Duodenal mucosa (tissue), 2 donors: ENCODE data around the gene FNDC3A.

Experiments used
- H3K27ac ChIP-seq: one replicate; pipeline ENCODE4 v1.7.0; 2013; ENCODE audit warnings: low read depth, low read length
- H3K27me3 ChIP-seq, 2 donors: one replicate each; pipeline ENCODE4 v1.7.0; 2013; ENCODE audit warnings: low read length in 2 of 2, control low read depth in 1 of 2; ENCODE audit not compliant: insufficient read depth in 2 of 2, control insufficient read depth in 1 of 2
- H3K36me3 ChIP-seq, 2 donors: one replicate each; pipeline ENCODE4 v1.7.0; 2013; ENCODE audit warnings: low read length in 2 of 2, control low read depth in 1 of 2; ENCODE audit not compliant: insufficient read depth in 2 of 2, control insufficient read depth in 1 of 2
- H3K4me1 ChIP-seq, 2 donors: one replicate each; pipeline ENCODE4 v1.7.0; 2013; ENCODE audit warnings: low read length in 2 of 2, control low read depth in 1 of 2; ENCODE audit not compliant: insufficient read depth in 2 of 2, control insufficient read depth in 1 of 2
- H3K4me3 ChIP-seq, 2 donors: one replicate each; pipeline ENCODE4 v1.7.0; 2013; ENCODE audit warnings: low read length in 2 of 2, low read depth in 1 of 2
- H3K9ac ChIP-seq, 2 donors: one replicate each; pipeline ENCODE4 v1.7.0; 2013; ENCODE audit warnings: low read length in 2 of 2, low read depth in 1 of 2
- H3K9me3 ChIP-seq, 2 donors: one replicate each; pipeline ENCODE4 v1.7.0; 2013; ENCODE audit warnings: low read length in 2 of 2, control low read depth in 1 of 2; ENCODE audit not compliant: control insufficient read depth in 1 of 2

The FNDC3A gene

GRCh38 chr13:49030213-49030612 is 54.5 kb downstream of the FNDC3A start:
- no peaks in the 10 kb centered on the region for H3K4me1 ChIP-seq
- H3K4me3 ChIP-seq: no peak overlapping the region
- H3K27me3 ChIP-seq: no peaks in the 10 kb centered on the region
- H3K27ac ChIP-seq: no peak overlapping the region
- H3K36me3 ChIP-seq: no peaks in the 10 kb centered on the region
- no peaks in the 10 kb centered on the region for H3K9me3 ChIP-seq
- no peak overlapping the region for H3K9ac ChIP-seq

GRCh38 chr13:49040872-49041271 is 65.2 kb downstream of the FNDC3A start:
- peaks cover 2 to 4% of the 10 kb centered on the region in 2 donors for H3K36me3 ChIP-seq
- no peak overlapping the region for H3K27ac ChIP-seq
- H3K4me3 ChIP-seq: no peak overlapping the region
- H3K4me1 ChIP-seq: no peaks in the 10 kb centered on the region
- H3K9ac ChIP-seq: no peak overlapping the region
- no peaks in the 10 kb centered on the region for H3K27me3 ChIP-seq
- H3K9me3 ChIP-seq: no peaks in the 10 kb centered on the region

GRCh38 chr13:49042476-49042875 is 66.8 kb downstream of the FNDC3A start:
- Histone ChIP-seq H3K4me3 (no peak overlapping the region), H3K36me3 (peaks cover 2 to 4% of the 10 kb centered on the region in 2 donors), H3K27me3 (no peaks in the 10 kb centered on the region), H3K27ac (no peak overlapping the region), H3K4me1 (no peaks in the 10 kb centered on the region), H3K9ac (no peak overlapping the region), H3K9me3 (no peaks in the 10 kb centered on the region)

- Histone ChIP-seq H3K27me3 (no peaks in the 10 kb centered on the region), H3K36me3 (peaks cover 2 to 4% of the 10 kb centered on the region in 2 donors), H3K9ac (no peak overlapping the region), H3K4me1 (no peaks in the 10 kb centered on the region), H3K4me3 (no peak overlapping the region), H3K9me3 (no peaks in the 10 kb centered on the region), H3K27ac (no peak overlapping the region)
Measured at GRCh38 chr13:49044008-49044407, 68.3 kb downstream of the FNDC3A start.

GRCh38 chr13:49044836-49045235 is 69.1 kb downstream of the FNDC3A start:
- Histone ChIP-seq H3K9me3 (no peaks in the 10 kb centered on the region), H3K27me3 (no peaks in the 10 kb centered on the region), H3K36me3 (peaks cover under 1% of the 10 kb centered on the region in 2 donors), H3K27ac (no peak overlapping the region), H3K9ac (no peak overlapping the region), H3K4me3 (no peak overlapping the region), H3K4me1 (no peaks in the 10 kb centered on the region)

- Histone ChIP-seq H3K9me3 (no peaks in the 10 kb centered on the region), H3K4me1 (no peaks in the 10 kb centered on the region), H3K4me3 (no peak overlapping the region), H3K27me3 (no peaks in the 10 kb centered on the region), H3K36me3 (no peaks in the 10 kb centered on the region), H3K9ac (no peak overlapping the region), H3K27ac (no peak overlapping the region)
Measured at GRCh38 chr13:49046002-49046401, 70.3 kb downstream of the FNDC3A start.

- no peaks in the 10 kb centered on the region for H3K9me3 ChIP-seq
- H3K27ac ChIP-seq: no peak overlapping the region
- H3K36me3 ChIP-seq: no peaks in the 10 kb centered on the region
- H3K27me3 ChIP-seq: no peaks in the 10 kb centered on the region
- no peak overlapping the region for H3K9ac ChIP-seq
- H3K4me3 ChIP-seq: no peak overlapping the region
- no peaks in the 10 kb centered on the region for H3K4me1 ChIP-seq
Measured at GRCh38 chr13:49046519-49046918, 70.8 kb downstream of the FNDC3A start.

GRCh38 chr13:49052813-49053212 is 77.1 kb downstream of the FNDC3A start:
- H3K27me3 ChIP-seq: no peaks in the 10 kb centered on the region
- no peak overlapping the region for H3K27ac ChIP-seq
- H3K36me3 ChIP-seq: no peaks in the 10 kb centered on the region
- no peaks in the 10 kb centered on the region for H3K9me3 ChIP-seq
- H3K9ac ChIP-seq: no peak overlapping the region
- H3K4me3 ChIP-seq: no peak overlapping the region
- no peaks in the 10 kb centered on the region for H3K4me1 ChIP-seq

GRCh38 chr13:49053215-49053614 is 77.5 kb downstream of the FNDC3A start:
- Histone ChIP-seq H3K27me3 (no peaks in the 10 kb centered on the region), H3K4me1 (no peaks in the 10 kb centered on the region), H3K27ac (no peak overlapping the region), H3K4me3 (no peak overlapping the region), H3K9ac (no peak overlapping the region), H3K36me3 (no peaks in the 10 kb centered on the region), H3K9me3 (no peaks in the 10 kb centered on the region)

GRCh38 chr13:49053906-49054305 is 78.2 kb downstream of the FNDC3A start:
- H3K36me3 ChIP-seq: no peaks in the 10 kb centered on the region
- H3K27ac ChIP-seq: no peak overlapping the region
- H3K4me3 ChIP-seq: no peak overlapping the region
- H3K27me3 ChIP-seq: no peaks in the 10 kb centered on the region
- no peaks in the 10 kb centered on the region for H3K4me1 ChIP-seq
- no peaks in the 10 kb centered on the region for H3K9me3 ChIP-seq
- H3K9ac ChIP-seq: no peak overlapping the region

- no peaks in the 10 kb centered on the region for H3K9me3 ChIP-seq
- no peaks in the 10 kb centered on the region for H3K4me1 ChIP-seq
- H3K27ac ChIP-seq: no peak overlapping the region
- H3K36me3 ChIP-seq: no peaks in the 10 kb centered on the region
- no peaks in the 10 kb centered on the region for H3K27me3 ChIP-seq
- H3K4me3 ChIP-seq: no peak overlapping the region
- no peak overlapping the region for H3K9ac ChIP-seq
Measured at GRCh38 chr13:49055021-49055420, 79.3 kb downstream of the FNDC3A start.
